Sigmoid colon (tissue), 3 donors: Measurements from ENCODE around the gene USP37.

ENCODE experiments used
- CTCF ChIP-seq, 4 experiments: fragments of 450-650 bp in 3 of 4; fragments of 200-600 bp in 1 of 4; IDR thresholded peaks; one replicate each; pipeline ENCODE4 v1.5.1; 2016 to 2019; ENCODE audit warnings: antibody characterized with exemption in 4 of 4, mild to moderate bottlenecking in 3 of 4, moderate library complexity in 2 of 4
- POLR2A ChIP-seq, 2 donors: fragments of 450-650 bp; IDR thresholded peaks; one replicate each; pipeline ENCODE4 v1.6.1; 2016; ENCODE audit warnings: antibody characterized with exemption in 2 of 2, mild to moderate bottlenecking in 2 of 2, moderate library complexity in 2 of 2

- TF ChIP-seq CTCF (IDR thresholded peaks at IDR 0.05) (no peak), POLR2A (IDR thresholded peaks at IDR 0.05) (no peak)
These were observed 139.1 kb downstream of the USP37 start for GRCh38 chr2:218428846-218429558.
